HL-60 (cell line): Measurements from ENCODE around the gene PPP1R7.

Source experiments
- DNase-seq, 2 experiments: peaks; one replicate each; pipeline ENCODE4 v3.0.0-alpha.2; 2010 to 2020; ENCODE audit warnings: low read depth in 1 of 2, low spot score in 1 of 2
- H3K27ac ChIP-seq: fragments of 250-450 bp; sonication (Bioruptor Pico); replicated peaks from 2 replicates; pipeline ENCODE4 v1.5.1; 2020; ENCODE audit warnings: mild to moderate bottlenecking, moderate library complexity
- H3K27me3 ChIP-seq: fragments of 250-450 bp; sonication (Bioruptor Pico); 2 replicates; pipeline ENCODE4 v1.5.1; 2021; ENCODE audit warnings: mild to moderate bottlenecking, moderate library complexity; ENCODE audit not compliant: insufficient read depth, poor library complexity, severe bottlenecking
- H3K4me3 ChIP-seq: replicated peaks from 2 replicates; pipeline ENCODE4 v1.5.1; 2011; ENCODE audit warnings: mild to moderate bottlenecking, control low read depth, low read length; ENCODE audit not compliant: insufficient read depth
- GABPA ChIP-seq: IDR thresholded peaks from 2 replicates; pipeline ENCODE4 v1.6.1; 2012; ENCODE audit warnings: low read depth
- POLR2AphosphoS5 ChIP-seq: IDR thresholded peaks from 2 replicates; pipeline ENCODE4 v1.6.1; 2012; ENCODE audit warnings: low read depth
- SPI1 ChIP-seq: IDR thresholded peaks from 2 replicates; pipeline ENCODE4 v1.6.1; 2012; ENCODE audit warnings: low read depth, mild to moderate bottlenecking, borderline replicate concordance
- TF ChIP-seq, protein P1 (sequence below): IDR thresholded peaks from 2 replicates; pipeline ENCODE4 v1.6.1; 2012; ENCODE audit warnings: low read depth; ENCODE audit not compliant: insufficient replicate concordance
- TF ChIP-seq, protein P2 (sequence below): IDR thresholded peaks from one replicate; pipeline ENCODE4 v1.5.1; 2011; ENCODE audit warnings: low read length, control low read depth, inconsistent platforms; ENCODE audit not compliant: insufficient read depth

PPP1R7 gene

DNA sequence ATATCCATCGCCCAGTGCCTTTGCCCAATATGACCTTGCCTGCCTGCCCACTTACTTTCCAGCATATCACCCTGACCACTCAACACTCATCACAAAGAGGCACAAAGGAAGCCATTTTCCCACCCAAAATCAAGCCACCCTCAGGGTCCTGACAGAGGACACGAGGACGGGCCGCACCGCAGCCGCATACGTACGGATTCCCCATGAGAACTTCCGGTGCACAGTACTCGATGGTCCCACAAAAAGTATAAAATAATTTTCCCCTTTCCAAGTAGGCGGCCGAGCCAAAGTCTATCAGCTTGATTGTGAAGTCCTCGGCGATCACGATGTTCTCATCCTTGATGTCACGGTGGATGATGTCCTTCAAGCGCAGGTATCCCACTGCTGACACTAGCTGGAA lies 38.2 kb upstream of the PPP1R7 start:
- no peak for TF ChIP-seq SPI1
- TF ChIP-seq, protein P1, sequence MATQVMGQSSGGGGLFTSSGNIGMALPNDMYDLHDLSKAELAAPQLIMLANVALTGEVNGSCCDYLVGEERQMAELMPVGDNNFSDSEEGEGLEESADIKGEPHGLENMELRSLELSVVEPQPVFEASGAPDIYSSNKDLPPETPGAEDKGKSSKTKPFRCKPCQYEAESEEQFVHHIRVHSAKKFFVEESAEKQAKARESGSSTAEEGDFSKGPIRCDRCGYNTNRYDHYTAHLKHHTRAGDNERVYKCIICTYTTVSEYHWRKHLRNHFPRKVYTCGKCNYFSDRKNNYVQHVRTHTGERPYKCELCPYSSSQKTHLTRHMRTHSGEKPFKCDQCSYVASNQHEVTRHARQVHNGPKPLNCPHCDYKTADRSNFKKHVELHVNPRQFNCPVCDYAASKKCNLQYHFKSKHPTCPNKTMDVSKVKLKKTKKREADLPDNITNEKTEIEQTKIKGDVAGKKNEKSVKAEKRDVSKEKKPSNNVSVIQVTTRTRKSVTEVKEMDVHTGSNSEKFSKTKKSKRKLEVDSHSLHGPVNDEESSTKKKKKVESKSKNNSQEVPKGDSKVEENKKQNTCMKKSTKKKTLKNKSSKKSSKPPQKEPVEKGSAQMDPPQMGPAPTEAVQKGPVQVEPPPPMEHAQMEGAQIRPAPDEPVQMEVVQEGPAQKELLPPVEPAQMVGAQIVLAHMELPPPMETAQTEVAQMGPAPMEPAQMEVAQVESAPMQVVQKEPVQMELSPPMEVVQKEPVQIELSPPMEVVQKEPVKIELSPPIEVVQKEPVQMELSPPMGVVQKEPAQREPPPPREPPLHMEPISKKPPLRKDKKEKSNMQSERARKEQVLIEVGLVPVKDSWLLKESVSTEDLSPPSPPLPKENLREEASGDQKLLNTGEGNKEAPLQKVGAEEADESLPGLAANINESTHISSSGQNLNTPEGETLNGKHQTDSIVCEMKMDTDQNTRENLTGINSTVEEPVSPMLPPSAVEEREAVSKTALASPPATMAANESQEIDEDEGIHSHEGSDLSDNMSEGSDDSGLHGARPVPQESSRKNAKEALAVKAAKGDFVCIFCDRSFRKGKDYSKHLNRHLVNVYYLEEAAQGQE = no peak
- no peak overlapping the region for H3K4me3 ChIP-seq
- DNase-seq = no peak

DNA sequence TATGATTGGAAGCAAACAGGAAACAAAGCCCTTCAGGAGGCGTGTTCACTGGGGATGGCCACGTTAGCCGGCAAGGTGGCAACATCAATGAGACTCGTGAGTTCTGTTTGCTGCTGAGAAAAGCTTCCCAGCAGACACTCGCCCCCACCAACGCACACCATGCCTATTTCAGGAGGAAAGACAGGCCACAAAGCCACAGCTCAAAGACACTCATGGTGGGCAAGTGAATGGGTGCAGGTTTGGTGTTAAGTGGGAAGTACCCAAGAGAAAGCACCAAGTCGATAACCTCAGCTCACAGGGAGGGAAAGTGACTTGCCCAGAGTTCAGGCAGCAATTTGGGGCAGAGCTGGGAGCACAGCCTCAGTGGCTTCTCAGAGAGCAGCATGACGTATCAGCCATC lies 37.7 kb upstream of the PPP1R7 start:
- Histone ChIP-seq H3K4me3 (no peak overlapping the region), H3K27me3 (no peaks in the 10 kb centered on the region), H3K27ac (no peak overlapping the region)
- TF ChIP-seq SPI1 (no peak), POLR2AphosphoS5 (no peak), GABPA (no peak)
- TF ChIP-seq, protein P2, sequence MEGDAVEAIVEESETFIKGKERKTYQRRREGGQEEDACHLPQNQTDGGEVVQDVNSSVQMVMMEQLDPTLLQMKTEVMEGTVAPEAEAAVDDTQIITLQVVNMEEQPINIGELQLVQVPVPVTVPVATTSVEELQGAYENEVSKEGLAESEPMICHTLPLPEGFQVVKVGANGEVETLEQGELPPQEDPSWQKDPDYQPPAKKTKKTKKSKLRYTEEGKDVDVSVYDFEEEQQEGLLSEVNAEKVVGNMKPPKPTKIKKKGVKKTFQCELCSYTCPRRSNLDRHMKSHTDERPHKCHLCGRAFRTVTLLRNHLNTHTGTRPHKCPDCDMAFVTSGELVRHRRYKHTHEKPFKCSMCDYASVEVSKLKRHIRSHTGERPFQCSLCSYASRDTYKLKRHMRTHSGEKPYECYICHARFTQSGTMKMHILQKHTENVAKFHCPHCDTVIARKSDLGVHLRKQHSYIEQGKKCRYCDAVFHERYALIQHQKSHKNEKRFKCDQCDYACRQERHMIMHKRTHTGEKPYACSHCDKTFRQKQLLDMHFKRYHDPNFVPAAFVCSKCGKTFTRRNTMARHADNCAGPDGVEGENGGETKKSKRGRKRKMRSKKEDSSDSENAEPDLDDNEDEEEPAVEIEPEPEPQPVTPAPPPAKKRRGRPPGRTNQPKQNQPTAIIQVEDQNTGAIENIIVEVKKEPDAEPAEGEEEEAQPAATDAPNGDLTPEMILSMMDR = no peak
- TF ChIP-seq, protein P1 = no peak
- no peak for DNase-seq

More for the DNA sequence above, 38.2 kb upstream of the PPP1R7 start:
- Histone ChIP-seq H3K27me3 (no peaks in the 10 kb centered on the region), H3K27ac (no peak overlapping the region)

DNA sequence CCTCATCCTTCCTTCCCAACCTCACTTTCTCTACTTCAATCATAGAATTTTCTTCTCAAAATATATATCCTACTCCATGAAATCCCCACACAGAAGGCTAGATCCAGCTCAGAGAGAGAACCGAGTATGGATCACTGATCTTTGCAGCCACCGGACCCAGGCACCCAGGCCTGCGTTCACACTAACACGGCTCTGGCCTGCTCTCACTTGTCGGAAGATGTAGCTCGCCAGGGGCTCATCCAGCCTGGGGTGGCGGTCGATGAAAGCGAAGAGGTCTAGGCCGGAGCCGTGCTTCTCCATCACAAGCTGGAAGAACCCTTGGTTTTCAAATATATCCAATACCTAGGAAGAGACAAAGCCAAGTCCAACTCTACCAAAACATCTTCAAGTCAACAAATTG lies 35.4 kb upstream of the PPP1R7 start:
- Histone ChIP-seq H3K27me3 (no peaks in the 10 kb centered on the region), H3K4me3 (no peak overlapping the region), H3K27ac (no peak overlapping the region)
- no peak for DNase-seq
- TF ChIP-seq GABPA = no peak

DNA sequence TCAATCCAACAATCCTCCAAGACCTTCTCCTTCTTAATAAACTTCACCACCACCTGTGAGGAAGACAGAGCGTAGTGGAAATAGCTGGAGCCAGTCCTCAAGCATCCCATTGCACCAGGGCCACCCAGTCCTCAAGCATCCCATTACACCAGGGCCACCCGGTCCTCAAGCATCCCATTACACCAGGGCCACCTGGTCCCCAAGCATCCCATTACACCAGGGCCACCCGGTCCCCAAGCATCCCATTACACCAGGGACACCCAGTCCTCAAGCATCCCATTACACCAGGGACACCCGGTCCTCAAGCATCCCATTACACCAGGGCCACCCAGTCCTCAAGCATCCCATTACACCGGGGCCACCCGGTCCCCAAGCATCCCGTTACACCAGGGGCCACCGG lies 34.9 kb upstream of the PPP1R7 start:
- no peak for TF ChIP-seq POLR2AphosphoS5
- TF ChIP-seq, protein P1 = no peak
- TF ChIP-seq, protein P2 = no peak
- no peak for TF ChIP-seq GABPA
- TF ChIP-seq SPI1 = no peak
- Histone ChIP-seq H3K27ac (no peak overlapping the region), H3K4me3 (no peak overlapping the region), H3K27me3 (no peaks in the 10 kb centered on the region)
- DNase-seq = no peak
